Measurements from ENCODE around the gene TENT5A. TPM values are rescaled to one million over a fixed set of nuclear protein-coding genes. Genes with fewer than 3 reads are reported as not detected.

Gene TENT5A
- total RNA-seq, 1 donor from 2014 or later, result 9.2 TPM

GRCh38 chr6:81795890-81796289 lies 43.4 kb upstream of the TENT5A start:
- no peak for FAIRE-seq
- Histone ChIP-seq H3K27me3 (ENCODE audit: control insufficient read depth, insufficient read depth, low read length) (no peaks in the 10 kb centered on the region), H3K4me3 (ENCODE audit: low read depth, low read length) (no peak overlapping the region), H3K36me3 (ENCODE audit: control insufficient read depth, insufficient read depth, low read length) (no peaks in the 10 kb centered on the region)
- no peak for DNase-seq (ENCODE audit: low read depth)
- TF ChIP-seq, protein P1, sequence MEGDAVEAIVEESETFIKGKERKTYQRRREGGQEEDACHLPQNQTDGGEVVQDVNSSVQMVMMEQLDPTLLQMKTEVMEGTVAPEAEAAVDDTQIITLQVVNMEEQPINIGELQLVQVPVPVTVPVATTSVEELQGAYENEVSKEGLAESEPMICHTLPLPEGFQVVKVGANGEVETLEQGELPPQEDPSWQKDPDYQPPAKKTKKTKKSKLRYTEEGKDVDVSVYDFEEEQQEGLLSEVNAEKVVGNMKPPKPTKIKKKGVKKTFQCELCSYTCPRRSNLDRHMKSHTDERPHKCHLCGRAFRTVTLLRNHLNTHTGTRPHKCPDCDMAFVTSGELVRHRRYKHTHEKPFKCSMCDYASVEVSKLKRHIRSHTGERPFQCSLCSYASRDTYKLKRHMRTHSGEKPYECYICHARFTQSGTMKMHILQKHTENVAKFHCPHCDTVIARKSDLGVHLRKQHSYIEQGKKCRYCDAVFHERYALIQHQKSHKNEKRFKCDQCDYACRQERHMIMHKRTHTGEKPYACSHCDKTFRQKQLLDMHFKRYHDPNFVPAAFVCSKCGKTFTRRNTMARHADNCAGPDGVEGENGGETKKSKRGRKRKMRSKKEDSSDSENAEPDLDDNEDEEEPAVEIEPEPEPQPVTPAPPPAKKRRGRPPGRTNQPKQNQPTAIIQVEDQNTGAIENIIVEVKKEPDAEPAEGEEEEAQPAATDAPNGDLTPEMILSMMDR (IDR thresholded peaks at IDR 0.05; ENCODE audit: insufficient read depth, low read length, severe bottlenecking), result no peak

- DNase-seq (ENCODE audit: low read depth) (no peak), FAIRE-seq (no peak)
- no peak overlapping the region for H3K4me3 ChIP-seq (ENCODE audit: low read depth, low read length)
- TF ChIP-seq, protein P1 (IDR thresholded peaks at IDR 0.05; ENCODE audit: insufficient read depth, low read length, severe bottlenecking), result no peak
- H3K36me3 ChIP-seq (ENCODE audit: control insufficient read depth, insufficient read depth, low read length), result no peaks in the 10 kb centered on the region
- no peaks in the 10 kb centered on the region for H3K27me3 ChIP-seq (ENCODE audit: control insufficient read depth, insufficient read depth, low read length)
Observed at GRCh38 chr6:81793821-81794475, 41.5 kb upstream of the TENT5A start.

- no peak for FAIRE-seq
- TF ChIP-seq, protein P1 (IDR thresholded peaks at IDR 0.05; ENCODE audit: insufficient read depth, low read length, severe bottlenecking), result no peak
Observed at GRCh38 chr6:81792826-81793225, 40.3 kb upstream of the TENT5A start.

GRCh38 chr6:81791756-81792155 lies 39.3 kb upstream of the TENT5A start:
- FAIRE-seq, result no peak
- no peaks in the 10 kb centered on the region for H3K36me3 ChIP-seq (ENCODE audit: control insufficient read depth, insufficient read depth, low read length)
- DNase-seq (ENCODE audit: low read depth), result no peak
- no peaks in the 10 kb centered on the region for H3K27me3 ChIP-seq (ENCODE audit: control insufficient read depth, insufficient read depth, low read length)
- TF ChIP-seq, protein P1 (IDR thresholded peaks at IDR 0.05; ENCODE audit: insufficient read depth, low read length, severe bottlenecking), result no peak
- H3K4me3 ChIP-seq (ENCODE audit: low read depth, low read length), result no peak overlapping the region

More at GRCh38 chr6:81792826-81793225, 40.3 kb upstream of the TENT5A start:
- Histone ChIP-seq H3K4me3 (ENCODE audit: low read depth, low read length) (no peak overlapping the region), H3K27me3 (ENCODE audit: control insufficient read depth, insufficient read depth, low read length) (no peaks in the 10 kb centered on the region), H3K36me3 (ENCODE audit: control insufficient read depth, insufficient read depth, low read length) (no peaks in the 10 kb centered on the region)
- no peak for DNase-seq (ENCODE audit: low read depth)

DNA sequence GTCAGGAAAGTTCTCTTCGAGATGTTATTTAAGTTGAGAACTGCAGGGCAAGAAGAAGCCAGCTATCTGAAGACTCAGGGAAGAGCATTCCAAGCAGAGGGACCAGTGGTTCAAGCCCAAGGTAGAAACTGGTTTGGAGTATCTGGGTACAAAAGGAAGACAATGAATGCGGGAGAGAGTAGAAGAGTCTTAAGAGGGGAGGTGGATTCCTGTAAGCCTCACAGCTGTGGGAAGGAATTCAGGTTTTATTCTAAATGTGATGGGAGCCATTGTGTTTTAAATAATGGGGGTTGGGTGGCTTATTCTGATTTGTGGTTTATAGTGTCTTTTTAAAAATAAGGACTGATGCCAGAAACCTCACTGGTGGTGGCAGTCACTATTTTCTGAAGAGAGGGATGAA lies 37.6 kb upstream of the TENT5A start:
- Histone ChIP-seq H3K4me3 (ENCODE audit: low read depth, low read length) (no peak overlapping the region), H3K27me3 (ENCODE audit: control insufficient read depth, insufficient read depth, low read length) (no peaks in the 10 kb centered on the region), H3K36me3 (ENCODE audit: control insufficient read depth, insufficient read depth, low read length) (no peaks in the 10 kb centered on the region)
- FAIRE-seq (no peak), DNase-seq (ENCODE audit: low read depth) (no peak)
- TF ChIP-seq, protein P1 (IDR thresholded peaks at IDR 0.05; ENCODE audit: insufficient read depth, low read length, severe bottlenecking), result no peak

- no peak for DNase-seq (ENCODE audit: low read depth)
- no peak overlapping the region for H3K4me3 ChIP-seq (ENCODE audit: low read depth, low read length)
- no peak for FAIRE-seq
- H3K36me3 ChIP-seq (ENCODE audit: control insufficient read depth, insufficient read depth, low read length), result no peaks in the 10 kb centered on the region
- TF ChIP-seq, protein P1 (IDR thresholded peaks at IDR 0.05; ENCODE audit: insufficient read depth, low read length, severe bottlenecking), result no peak
- H3K27me3 ChIP-seq (ENCODE audit: control insufficient read depth, insufficient read depth, low read length), result no peaks in the 10 kb centered on the region
Observed at GRCh38 chr6:81789291-81789690, 36.8 kb upstream of the TENT5A start.
